GM12874 (cell line): ENCODE measurements around the gene RTN1.

ENCODE experiments used
- CTCF ChIP-seq: IDR thresholded peaks from 2 replicates; pipeline ENCODE4 v1.5.1; 2011; ENCODE audit warnings: low read depth, mild to moderate bottlenecking, control low read depth, low read length, moderate library complexity; ENCODE audit not compliant: insufficient read depth

RTN1 gene

DNA sequence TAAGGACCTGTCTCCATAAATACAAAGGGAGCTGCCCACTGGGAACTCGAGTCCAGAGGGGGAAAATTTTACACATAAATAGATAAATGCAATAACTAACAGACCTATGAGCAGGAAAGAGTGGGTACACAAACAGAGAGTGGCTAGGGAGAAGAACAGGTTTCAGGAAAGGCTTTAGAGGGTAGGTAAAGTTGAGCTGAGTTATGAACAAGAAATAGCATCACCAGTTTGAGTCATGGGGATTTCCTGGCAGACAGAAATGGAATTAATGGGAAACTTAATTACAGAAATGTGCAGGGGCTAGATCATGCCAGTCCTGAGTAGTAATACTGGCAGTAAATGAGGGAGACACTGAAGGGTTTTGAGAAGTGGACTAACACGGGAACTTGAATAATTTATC, 236.0 kb downstream of the RTN1 start:
- TF ChIP-seq CTCF = no peak

GRCh38 chr14:59633486-59633885, 237.1 kb downstream of the RTN1 start:
- TF ChIP-seq CTCF = no peak

DNA sequence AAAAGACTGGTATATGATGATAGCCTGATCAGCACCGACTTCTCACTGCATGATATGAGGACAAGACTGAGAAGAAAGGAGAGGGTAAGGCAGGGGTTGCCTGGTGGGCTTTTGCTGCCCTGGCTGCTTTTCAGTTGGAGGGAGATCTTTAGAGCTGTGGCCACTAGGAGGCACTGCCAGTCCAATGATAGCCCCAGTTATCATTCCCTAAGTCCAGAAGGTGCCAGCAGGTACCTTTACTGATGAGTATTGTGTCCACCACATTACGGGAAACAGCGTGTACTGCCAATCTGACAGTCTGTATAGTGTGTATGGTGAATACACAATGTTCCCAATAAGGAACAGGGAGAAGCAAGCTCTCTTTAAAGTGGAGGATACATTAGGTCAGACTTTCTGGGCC, 238.2 kb downstream of the RTN1 start:
- TF ChIP-seq CTCF = peak; percentile 64

GRCh38 chr14:59631237-59631636, 239.3 kb downstream of the RTN1 start:
- TF ChIP-seq CTCF = peak; percentile 43; the same call in 1 of the 2 replicates

DNA sequence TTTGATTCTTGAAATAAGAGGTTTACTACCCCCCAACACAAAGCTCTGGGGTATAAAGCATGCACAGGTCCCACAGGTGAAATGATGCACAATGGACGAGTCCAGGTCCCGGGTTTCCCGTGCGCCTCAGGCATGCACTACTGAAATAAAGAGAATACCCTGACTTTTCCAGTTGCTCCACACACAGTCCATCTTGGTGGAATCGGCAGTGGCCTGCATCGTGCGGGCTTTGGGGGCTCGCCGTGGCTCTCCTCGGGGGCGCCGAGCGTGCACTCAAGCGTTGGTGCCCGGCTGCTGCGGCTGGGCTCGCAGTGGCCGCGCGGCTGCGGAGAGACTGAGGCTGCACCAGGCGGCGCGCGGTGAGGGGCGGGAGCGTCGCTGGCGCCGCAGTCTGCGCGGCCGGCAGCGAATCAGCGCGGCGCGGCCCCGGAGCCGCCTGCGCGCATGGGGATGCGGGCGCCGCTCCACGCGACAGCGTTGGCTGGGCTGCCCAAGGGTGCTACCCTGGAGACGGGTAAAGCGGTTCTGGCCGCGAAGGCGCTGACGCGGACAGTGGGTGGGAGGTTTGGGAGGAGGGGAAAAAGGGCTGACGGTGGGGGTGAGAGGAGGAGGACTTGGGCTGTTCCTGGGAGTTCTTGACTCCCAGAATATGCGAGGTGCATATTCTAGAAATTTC, 240.2 kb downstream of the RTN1 start:
- TF ChIP-seq CTCF = no peak

GRCh38 chr14:59629444-59630287, 240.9 kb downstream of the RTN1 start:
- no peak for TF ChIP-seq CTCF

- no peak for TF ChIP-seq CTCF
Observed at GRCh38 chr14:59627011-59627520, 243.5 kb downstream of the RTN1 start.
